ENCODE results near the gene C1orf56.

GRCh38 chr1:151037032-151037431, 10.5 kb upstream of the C1orf56 start:
- TF ChIP-seq, protein P1, sequence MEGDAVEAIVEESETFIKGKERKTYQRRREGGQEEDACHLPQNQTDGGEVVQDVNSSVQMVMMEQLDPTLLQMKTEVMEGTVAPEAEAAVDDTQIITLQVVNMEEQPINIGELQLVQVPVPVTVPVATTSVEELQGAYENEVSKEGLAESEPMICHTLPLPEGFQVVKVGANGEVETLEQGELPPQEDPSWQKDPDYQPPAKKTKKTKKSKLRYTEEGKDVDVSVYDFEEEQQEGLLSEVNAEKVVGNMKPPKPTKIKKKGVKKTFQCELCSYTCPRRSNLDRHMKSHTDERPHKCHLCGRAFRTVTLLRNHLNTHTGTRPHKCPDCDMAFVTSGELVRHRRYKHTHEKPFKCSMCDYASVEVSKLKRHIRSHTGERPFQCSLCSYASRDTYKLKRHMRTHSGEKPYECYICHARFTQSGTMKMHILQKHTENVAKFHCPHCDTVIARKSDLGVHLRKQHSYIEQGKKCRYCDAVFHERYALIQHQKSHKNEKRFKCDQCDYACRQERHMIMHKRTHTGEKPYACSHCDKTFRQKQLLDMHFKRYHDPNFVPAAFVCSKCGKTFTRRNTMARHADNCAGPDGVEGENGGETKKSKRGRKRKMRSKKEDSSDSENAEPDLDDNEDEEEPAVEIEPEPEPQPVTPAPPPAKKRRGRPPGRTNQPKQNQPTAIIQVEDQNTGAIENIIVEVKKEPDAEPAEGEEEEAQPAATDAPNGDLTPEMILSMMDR (IDR thresholded peaks at IDR 0.05; ENCODE audit: poor library complexity, severe bottlenecking), result no peak
- no peak for TF ChIP-seq POLR2AphosphoS5 (IDR thresholded peaks at IDR 0.05)
- no peak for TF ChIP-seq EP300 (conservative IDR thresholded peaks at IDR 0.05; ENCODE audit: poor library complexity, severe bottlenecking)
- TF ChIP-seq EZH2 (IDR thresholded peaks at IDR 0.05; ENCODE audit: borderline replicate concordance, insufficient read depth, low read length, poor library complexity, severe bottlenecking), result no peak
- no peak for TF ChIP-seq SMC3 (conservative IDR thresholded peaks at IDR 0.05; ENCODE audit: poor library complexity)
- no peak for TF ChIP-seq RAD21 (conservative IDR thresholded peaks at IDR 0.05)
- TF ChIP-seq TAF1 (IDR thresholded peaks at IDR 0.05; ENCODE audit: low read depth), result no peak
- no peak for TF ChIP-seq REST (IDR thresholded peaks at IDR 0.05; ENCODE audit: borderline replicate concordance)
- no peak for TF ChIP-seq MXI1 (conservative IDR thresholded peaks at IDR 0.05; ENCODE audit: poor library complexity, severe bottlenecking)
